GM12878 (cell line): Measurements from ENCODE around the gene ASB10. TPM values are rescaled to one million over a fixed set of nuclear protein-coding genes. Genes with fewer than 3 reads are reported as not detected.

Experiments used
- ATAC-seq: fragments of 200-7000 bp; cut with Tn5 transposase; 3 replicates; pipeline ENCODE4 v1.9.1; 2020; ENCODE audit warnings: mild to moderate bottlenecking, moderate library complexity
- BruUV-seq: library from RNA; stranded (reverse); fragments of 400-500 nt; replicated peaks from 2 replicates; lab custom pipeline; 2021; lab: Mats Ljungman, UMichigan
- CTCF ChIA-PET: fragments of 300-600 bp; sonication (Branson Sonifier 250); formaldehyde crosslinking; extraction: SDS; loops from one replicate; lab custom pipeline; 2021; ENCODE audit warnings: inconsistent platforms; lab: Yijun Ruan, JAX
- POLR2A ChIA-PET: fragments of 350-600 bp; formaldehyde crosslinking; extraction: SDS; loops from one replicate; lab custom pipeline; 2021; ENCODE audit warnings: inconsistent platforms; lab: Charles Lee
- RAD21 ChIA-PET: fragments of 300-600 bp; sonication (Branson Sonifier 250); formaldehyde crosslinking; loops from one replicate; lab custom pipeline; 2023; ENCODE audit warnings: antibody characterized with exemption; ENCODE audit not compliant: unreplicated experiment; lab: Charles Lee
- SMC1A ChIA-PET: fragments of 300-600 bp; sonication (Branson Sonifier 250); formaldehyde crosslinking; loops from one replicate; lab custom pipeline; 2023; ENCODE audit not compliant: unreplicated experiment, uncharacterized antibody; lab: Charles Lee
- DNase-seq: peaks from one replicate; pipeline ENCODE4 v3.0.0-alpha.2; 2011; ENCODE audit warnings: low read depth, low spot score
- FAIRE-seq: peaks from 3 replicates; lab custom pipeline; 2011; peaks lifted over from hg19 to GRCh38; lab: Jason Lieb, UNC
- H2AFZ ChIP-seq: 2 replicates; pipeline ENCODE4 v1.6.0; 2011; ENCODE audit warnings: low read depth, low read length, control low read depth; ENCODE audit not compliant: control insufficient read depth
- H3K27ac ChIP-seq: 2 replicates; pipeline ENCODE4 v1.5.1; 2011; ENCODE audit warnings: control low read depth; ENCODE audit not compliant: control insufficient read depth, insufficient read depth
- H3K27me3 ChIP-seq, 2 experiments: replicated peaks in 1 of 2; 2 replicates each; pipeline versions ENCODE4 v1.6.0 to v1.6.1; 2011; ENCODE audit warnings: low read length in 1 of 2; ENCODE audit not compliant: control insufficient read depth in 2 of 2, insufficient read depth in 2 of 2
- H3K36me3 ChIP-seq, 2 experiments: 2 replicates each; pipeline ENCODE4 v1.5.1; 2011; ENCODE audit warnings: low read length in 1 of 2; ENCODE audit not compliant: control insufficient read depth in 2 of 2, insufficient read depth in 2 of 2
- H3K4me1 ChIP-seq: 2 replicates; pipeline ENCODE4 v1.6.1; 2011; ENCODE audit warnings: mild to moderate bottlenecking, low read length, moderate library complexity, mixed read lengths; ENCODE audit not compliant: control insufficient read depth, insufficient read depth
- H3K4me2 ChIP-seq: 2 replicates; pipeline ENCODE4 v1.6.0; 2011; ENCODE audit warnings: control low read depth; ENCODE audit not compliant: control insufficient read depth, insufficient read depth
- H3K4me3 ChIP-seq: fragments of 200-600 bp; sonication (generic); 2 replicates; pipeline ENCODE4 v1.5.1; 2016
- H3K79me2 ChIP-seq: 2 replicates; pipeline ENCODE4 v1.6.0; 2011; ENCODE audit warnings: low read length; ENCODE audit not compliant: control insufficient read depth, insufficient read depth
- H3K9ac ChIP-seq: 2 replicates; pipeline ENCODE4 v1.8.0; 2011; ENCODE audit warnings: low read length, control low read depth, mixed read lengths; ENCODE audit not compliant: control insufficient read depth, insufficient read depth
- H3K9me3 ChIP-seq: replicated peaks from 3 replicates; pipeline ENCODE4 v1.5.1; 2011; ENCODE audit warnings: mild to moderate bottlenecking, low read length; ENCODE audit not compliant: control insufficient read depth, insufficient read depth
- H4K20me1 ChIP-seq: 2 replicates; pipeline ENCODE4 v1.6.0; 2011; ENCODE audit not compliant: control insufficient read depth, insufficient read depth
- E2F8 ChIP-seq: fragments of 450-650 bp; IDR thresholded peaks from 2 replicates; pipeline ENCODE4 v1.6.1; 2018; ENCODE audit warnings: mild to moderate bottlenecking, low read depth, moderate library complexity; ENCODE audit not compliant: partially characterized antibody
- EGR1 ChIP-seq, 2 experiments: IDR thresholded peaks; 1 replicate in 1 of 2; 2 replicates in 1 of 2; pipeline ENCODE4 v1.6.1; 2011 to 2012; ENCODE audit warnings: low read depth in 2 of 2, low read length in 2 of 2, borderline replicate concordance in 1 of 2, mild to moderate bottlenecking in 1 of 2, moderate library complexity in 1 of 2
- KLF5 ChIP-seq: fragments of 450-650 bp; IDR thresholded peaks from 2 replicates; pipeline ENCODE4 v1.6.1; 2014; ENCODE audit warnings: mild to moderate bottlenecking; ENCODE audit not compliant: partially characterized antibody
- MAX ChIP-seq: IDR thresholded peaks from 2 replicates; pipeline ENCODE4 v1.6.1; 2012; ENCODE audit warnings: low read depth, low read length, improper control_type of control experiment
- PAX8 ChIP-seq: fragments of 450-650 bp; IDR thresholded peaks from 2 replicates; pipeline ENCODE4 v1.6.1; 2017; ENCODE audit warnings: mild to moderate bottlenecking, moderate library complexity
- PML ChIP-seq: IDR thresholded peaks from 2 replicates; pipeline ENCODE4 v1.6.1; 2012; ENCODE audit warnings: low read length, inconsistent platforms
- RELB ChIP-seq: fragments of 450-650 bp; IDR thresholded peaks from 2 replicates; pipeline ENCODE4 v1.6.1; 2017; ENCODE audit warnings: low read depth, mild to moderate bottlenecking, moderate library complexity
- SIN3A ChIP-seq: IDR thresholded peaks from 2 replicates; pipeline ENCODE4 v1.6.1; 2012; ENCODE audit warnings: low read depth, low read length, improper control_type of control experiment
- SP1 ChIP-seq: IDR thresholded peaks from one replicate; pipeline ENCODE4 v1.6.1; 2011; ENCODE audit warnings: low read depth, low read length
- TCF12 ChIP-seq: IDR thresholded peaks from 2 replicates; pipeline ENCODE4 v1.6.1; 2011; ENCODE audit warnings: low read depth, mild to moderate bottlenecking, low read length
- YBX1 ChIP-seq: fragments of 450-650 bp; IDR thresholded peaks from 2 replicates; pipeline ENCODE4 v1.6.1; 2016; ENCODE audit warnings: antibody characterized with exemption
- ZBTB11 ChIP-seq: fragments of 450-650 bp; formaldehyde crosslinking; IDR thresholded peaks from 2 replicates; pipeline ENCODE4 v1.5.0; 2022; ENCODE audit warnings: mild to moderate bottlenecking, missing genetic modification characterization
- ZBTB33 ChIP-seq: fragments of 450-650 bp; IDR thresholded peaks from 2 replicates; pipeline ENCODE4 v1.6.1; 2017; ENCODE audit warnings: mild to moderate bottlenecking
- ZNF24 ChIP-seq: fragments of 450-650 bp; IDR thresholded peaks from 2 replicates; pipeline ENCODE4 v1.6.1; 2017; ENCODE audit warnings: antibody characterized with exemption, mild to moderate bottlenecking
- ZNF384 ChIP-seq: IDR thresholded peaks from 2 replicates; pipeline ENCODE4 v1.6.1; 2012; ENCODE audit warnings: low read depth, mild to moderate bottlenecking, low read length, improper control_type of control experiment, borderline replicate concordance
- WGBS: methylation state at CpG from one replicate; pipeline ENCODE4 v1.1.6; 2016; ENCODE audit warnings: low lambda C conversion rate; ENCODE audit not compliant: insufficient replicate concordance, insufficient coverage; ENCODE audit errors: missing lambda C conversion rate; 5-methylcytosine and 5-hydroxymethylcytosine counted together
- in situ Hi-C: fragments of 300-500 bp; cut with MboI; formaldehyde crosslinking; loops from 9 replicates; pipeline ENCODE4 v1.14.3; 2018; ENCODE audit warnings: mixed read lengths
- intact Hi-C: fragments of 100-400 bp; cut with micrococcal nuclease; formaldehyde crosslinking; loops from one replicate; pipeline ENCODE4 v1.14.2; 2022; ENCODE audit not compliant: unreplicated experiment
- polyA plus RNA-seq, 11 experiments: library from polyadenylated mRNA; depleted of rRNA in 4 of 11; unstranded in 6 of 11; stranded (reverse) in 5 of 11; fragments of >200 nt; fragmentation: Nextera tagmentation in 4 of 11; fragmentation: Illumina TruSeq in 1 of 11; extraction: Ambion mirVana in 4 of 11; extraction: Trizol in 1 of 11; gene quantifications; 1 replicate in 1 of 11; 2 replicates in 10 of 11; pipeline versions ENCODE4 v1.2.1 to v1.2.3, GENCODE V29; 2011 to 2016; ENCODE audit warnings: inconsistent platforms in 2 of 11, missing spikeins in 2 of 11, low read depth in 1 of 11
- total RNA-seq, 4 experiments: library from RNA; depleted of rRNA in 3 of 4; stranded (reverse); fragments of >200 nt in 3 of 4; fragmentation: Illumina TruSeq in 1 of 4; extraction: Trizol in 1 of 4; gene quantifications; 2 replicates each; pipeline versions ENCODE4 v1.2.1 to v1.2.3, GENCODE V29; 2013 to 2021

The ASB10 gene
- total and polyA plus RNA-seq, 10 of the 15 experiments (the other 5 are each of a cell fraction or from before 2014, with no cell fraction given) = not detected

GRCh38 chr7:151146761-151147160 is 40.3 kb downstream of the ASB10 start:
- ATAC-seq (no peak; the same call in 2 of the 3 replicates), DNase-seq (no peak), FAIRE-seq (no peak)
- Histone ChIP-seq H3K36me3 (peaks cover 0 to 2% of the 10 kb centered on the region in 2 experiments; a peak in 3 of 4 replicates), H3K79me2 (no peaks in the 10 kb centered on the region), H3K4me1 (no peaks in the 10 kb centered on the region), H3K9me3 (no peaks in the 10 kb centered on the region), H4K20me1 (no peaks in the 10 kb centered on the region), H2AFZ (no peak overlapping the region), H3K9ac (no peak overlapping the region), H3K27me3 (peaks cover 0 to 2% of the 10 kb centered on the region in 2 experiments; a peak in 1 of 4 replicates), H3K4me3 (no peak overlapping the region), H3K27ac (no peak overlapping the region), H3K4me2 (no peak overlapping the region)
- ChIA-PET POLR2A (no interaction called here), SMC1A (interaction anchor here (1.2 kb wide), 1 partner anchor 35 kb away, joined by 3 read pairs; no protein-coding TSS in a partner anchor), RAD21 (no interaction called here), CTCF (interaction anchor here (0.7 to 1.8 kb wide), 5 partner anchors 10 to 34 kb away, joined by 3 to 8 read pairs (median 4); no protein-coding TSS in a partner anchor)
- intact Hi-C loops (no loop called here), in situ Hi-C loops (no loop called here)
- BruUV-seq = no TSS peak
- 46% methylated on average over 3 of the region's 3 CpGs for WGBS
- TF ChIP-seq SP1 (no peak), RELB (no peak), E2F8 (no peak), YBX1 (no peak), ZBTB33 (no peak), PML (no peak), TCF12 (no peak), EGR1 (IDR thresholded peaks at IDR 0.05; ENCODE audit: borderline replicate concordance in 1 of 2, low read depth in 2 of 2, low read length in 2 of 2) (no peak), PAX8 (no peak), ZNF24 (no peak), SIN3A (no peak), ZBTB11 (CRISPR knock-in tag) (no peak), ZNF384 (no peak), KLF5 (no peak), MAX (no peak)
